SIG-M5 (cell line): Measurements from ENCODE around the gene ZBP1.

Experiments used
- DNase-seq: peaks from one replicate; lab custom pipeline; 2025; lab: John Stamatoyannopoulos, UW

The ZBP1 gene

GRCh38 chr20:57620274-57620990 lies at the start of gene ZBP1:
ZBP1 (minus strand) TSS chr20:57620426; CDS start chr20:57620295, 131 bp downstream.
- no peak for DNase-seq

GRCh38 chr20:57669632-57670031 lies 49.4 kb upstream of the ZBP1 start:
- no peak for DNase-seq

- DNase-seq: no peak
Measured at GRCh38 chr20:57667924-57668782, 47.9 kb upstream of the ZBP1 start.

- DNase-seq: no peak
Measured at GRCh38 chr20:57667388-57667787, 47.2 kb upstream of the ZBP1 start.

- no peak for DNase-seq
Measured at GRCh38 chr20:57666834-57667157, 46.6 kb upstream of the ZBP1 start.

GRCh38 chr20:57666106-57666833 lies 46.0 kb upstream of the ZBP1 start:
- DNase-seq: no peak

- DNase-seq: no peak
Measured at GRCh38 chr20:57665589-57665971, 45.4 kb upstream of the ZBP1 start.

GRCh38 chr20:57664924-57665588 lies 44.8 kb upstream of the ZBP1 start:
- no peak for DNase-seq

GRCh38 chr20:57664476-57664875 lies 44.2 kb upstream of the ZBP1 start:
- DNase-seq: no peak

GRCh38 chr20:57663681-57664451 lies 43.6 kb upstream of the ZBP1 start:
- DNase-seq: no peak

- no peak for DNase-seq
Measured at GRCh38 chr20:57663241-57663640, 43.0 kb upstream of the ZBP1 start.

- DNase-seq: no peak
Measured at GRCh38 chr20:57662456-57663240, 42.4 kb upstream of the ZBP1 start.

- no peak for DNase-seq
Measured at GRCh38 chr20:57661746-57662455, 41.7 kb upstream of the ZBP1 start.

- no peak for DNase-seq
Measured at GRCh38 chr20:57660922-57661745, 40.9 kb upstream of the ZBP1 start.

GRCh38 chr20:57660181-57660921 lies 40.1 kb upstream of the ZBP1 start:
- no peak for DNase-seq

- DNase-seq: no peak
Measured at GRCh38 chr20:57659517-57660180, 39.4 kb upstream of the ZBP1 start.

- no peak for DNase-seq
Measured at GRCh38 chr20:57658833-57659516, 38.7 kb upstream of the ZBP1 start.
